ENCODE results near the gene MAP4. TPM values are rescaled to one million over a fixed set of nuclear protein-coding genes. Genes with fewer than 3 reads are reported as not detected.

The MAP4 gene
- total RNA-seq, 1 donor from 2014 or later = 319 TPM

DNA sequence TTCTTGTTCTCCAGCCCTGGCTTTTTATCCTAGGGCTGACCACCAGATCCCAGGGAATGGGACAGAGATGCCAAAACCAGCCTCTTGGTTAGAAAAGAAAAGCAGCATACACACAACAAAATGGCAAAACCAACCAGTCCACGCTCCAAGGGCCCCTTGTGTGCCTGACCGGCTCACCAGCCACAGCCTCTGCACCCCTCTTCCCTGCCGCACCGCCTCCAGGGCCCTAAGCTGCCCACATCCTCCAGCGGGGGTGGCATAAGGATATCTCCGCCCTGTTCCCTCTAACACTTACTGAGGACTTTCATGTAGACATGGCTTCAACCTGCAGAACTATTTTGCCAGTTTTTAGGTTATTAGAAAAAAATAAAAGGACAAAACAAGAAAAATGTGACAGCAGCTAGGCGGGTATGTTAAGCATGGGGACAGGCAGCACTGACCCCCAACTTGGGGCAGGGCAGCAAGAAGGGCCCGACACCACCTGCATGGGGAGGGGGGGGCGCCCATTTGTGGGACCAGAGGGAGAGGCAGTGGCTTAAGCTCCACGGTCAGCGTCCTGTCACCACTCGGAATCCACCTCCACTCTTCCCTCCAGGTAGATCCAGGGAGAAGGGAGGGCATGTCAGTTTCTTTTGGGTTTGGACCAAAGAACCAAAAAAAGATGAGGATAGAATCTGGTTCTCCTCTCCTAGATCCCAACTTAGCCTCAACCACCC lies 164.2 kb downstream of the MAP4 start:
- Mint-ChIP-seq H3K4me1 (ENCODE audit: low read depth, unreplicated experiment) (no peaks in the 10 kb centered on the region), H3K9me3 (ENCODE audit: unreplicated experiment) (peaks cover 19% of the 10 kb centered on the region), H3K4me3 (ENCODE audit: unreplicated experiment) (no peak overlapping the region), H3K27me3 (ENCODE audit: unreplicated experiment) (peaks cover 17% of the 10 kb centered on the region), H3K27ac (ENCODE audit: unreplicated experiment) (no peak overlapping the region), H3K36me3 (ENCODE audit: unreplicated experiment) (no peaks in the 10 kb centered on the region)
- TF ChIP-seq, protein P1, sequence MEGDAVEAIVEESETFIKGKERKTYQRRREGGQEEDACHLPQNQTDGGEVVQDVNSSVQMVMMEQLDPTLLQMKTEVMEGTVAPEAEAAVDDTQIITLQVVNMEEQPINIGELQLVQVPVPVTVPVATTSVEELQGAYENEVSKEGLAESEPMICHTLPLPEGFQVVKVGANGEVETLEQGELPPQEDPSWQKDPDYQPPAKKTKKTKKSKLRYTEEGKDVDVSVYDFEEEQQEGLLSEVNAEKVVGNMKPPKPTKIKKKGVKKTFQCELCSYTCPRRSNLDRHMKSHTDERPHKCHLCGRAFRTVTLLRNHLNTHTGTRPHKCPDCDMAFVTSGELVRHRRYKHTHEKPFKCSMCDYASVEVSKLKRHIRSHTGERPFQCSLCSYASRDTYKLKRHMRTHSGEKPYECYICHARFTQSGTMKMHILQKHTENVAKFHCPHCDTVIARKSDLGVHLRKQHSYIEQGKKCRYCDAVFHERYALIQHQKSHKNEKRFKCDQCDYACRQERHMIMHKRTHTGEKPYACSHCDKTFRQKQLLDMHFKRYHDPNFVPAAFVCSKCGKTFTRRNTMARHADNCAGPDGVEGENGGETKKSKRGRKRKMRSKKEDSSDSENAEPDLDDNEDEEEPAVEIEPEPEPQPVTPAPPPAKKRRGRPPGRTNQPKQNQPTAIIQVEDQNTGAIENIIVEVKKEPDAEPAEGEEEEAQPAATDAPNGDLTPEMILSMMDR (IDR thresholded peaks at IDR 0.05; ENCODE audit: partially characterized antibody, unreplicated experiment) = no peak
- no peak for DNase-seq

DNA sequence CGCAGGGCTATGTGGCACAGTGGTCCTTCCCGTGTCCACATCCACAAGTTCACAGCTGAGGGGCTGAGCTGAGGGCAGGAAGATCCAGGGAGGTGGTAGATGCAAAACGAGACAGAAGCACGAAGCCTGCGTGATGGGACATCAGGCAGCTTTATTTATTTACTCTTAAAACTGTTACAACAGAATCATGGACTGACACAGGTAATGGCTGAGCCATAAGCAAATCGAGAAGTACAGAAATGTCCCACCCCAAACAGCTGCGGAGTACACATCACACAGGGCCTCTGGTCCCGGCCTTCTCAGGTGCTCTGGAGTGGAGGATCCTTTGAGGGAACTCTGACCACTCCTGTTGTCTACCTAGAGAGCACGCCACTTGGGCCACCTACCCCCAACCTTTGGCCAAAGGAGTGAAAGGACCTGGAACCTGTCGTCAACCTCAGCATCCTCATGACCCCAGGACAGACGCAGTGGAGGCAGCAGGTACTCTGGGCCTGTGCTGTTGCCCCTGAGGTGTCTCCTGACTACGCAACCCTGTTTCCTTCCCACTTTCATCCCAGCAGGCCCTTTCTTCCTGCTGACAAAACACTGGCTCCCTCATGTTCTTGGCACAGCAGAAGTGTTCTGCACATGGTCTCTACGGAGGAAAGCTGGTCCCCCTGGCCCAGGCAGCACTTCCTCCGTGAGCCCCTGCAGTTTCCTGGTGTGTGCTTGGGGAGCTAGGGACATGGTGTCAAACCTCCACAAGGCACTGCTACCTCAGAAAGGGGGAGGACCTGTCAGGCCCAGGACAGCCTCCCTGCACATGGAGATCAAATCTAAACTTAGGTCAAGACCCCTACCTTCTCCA lies 165.4 kb downstream of the MAP4 start:
- no peaks in the 10 kb centered on the region for H3K36me3 Mint-ChIP-seq (ENCODE audit: unreplicated experiment)
- no peak overlapping the region for H3K27ac Mint-ChIP-seq (ENCODE audit: unreplicated experiment)
- H3K9me3 Mint-ChIP-seq (ENCODE audit: unreplicated experiment) = peaks cover 13% of the 10 kb centered on the region
- H3K4me1 Mint-ChIP-seq (ENCODE audit: low read depth, unreplicated experiment) = no peaks in the 10 kb centered on the region
- no peak for DNase-seq
- TF ChIP-seq, protein P1 (IDR thresholded peaks at IDR 0.05; ENCODE audit: partially characterized antibody, unreplicated experiment) = no peak
- no peak overlapping the region for H3K4me3 Mint-ChIP-seq (ENCODE audit: unreplicated experiment)
- peaks cover 14% of the 10 kb centered on the region for H3K27me3 Mint-ChIP-seq (ENCODE audit: unreplicated experiment)

- Mint-ChIP-seq H3K36me3 (ENCODE audit: unreplicated experiment) (no peaks in the 10 kb centered on the region), H3K9me3 (ENCODE audit: unreplicated experiment) (peaks cover 11% of the 10 kb centered on the region), H3K4me1 (ENCODE audit: low read depth, unreplicated experiment) (no peaks in the 10 kb centered on the region), H3K4me3 (ENCODE audit: unreplicated experiment) (no peak overlapping the region), H3K27me3 (ENCODE audit: unreplicated experiment) (peaks cover 14% of the 10 kb centered on the region), H3K27ac (ENCODE audit: unreplicated experiment) (no peak overlapping the region)
- no peak for DNase-seq
- TF ChIP-seq, protein P1 (IDR thresholded peaks at IDR 0.05; ENCODE audit: partially characterized antibody, unreplicated experiment) = peak; percentile 47
Measured at GRCh38 chr3:47849699-47850563, 166.3 kb downstream of the MAP4 start.

DNA sequence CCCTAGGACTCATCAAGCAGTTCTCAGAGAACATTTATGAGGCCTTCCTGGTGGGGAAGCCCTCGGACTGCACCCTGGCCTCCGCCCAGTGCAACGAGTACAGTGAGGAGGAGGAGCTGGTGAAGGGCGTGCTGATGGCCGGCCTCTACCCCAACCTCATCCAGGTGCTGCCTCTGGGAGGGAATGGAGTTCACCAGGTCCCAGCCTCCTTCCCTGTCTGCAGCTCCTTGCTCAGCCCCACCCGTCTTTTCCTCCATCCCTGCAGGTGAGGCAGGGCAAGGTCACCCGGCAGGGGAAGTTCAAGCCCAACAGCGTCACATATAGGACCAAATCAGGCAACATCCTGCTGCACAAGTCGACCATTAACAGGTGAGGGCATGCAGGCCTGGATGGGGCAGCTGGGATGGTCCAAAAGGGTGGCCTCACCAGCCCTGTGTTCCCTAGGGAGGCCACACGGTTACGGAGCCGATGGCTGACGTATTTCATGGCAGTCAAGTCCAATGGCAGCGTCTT lies 167.0 kb downstream of the MAP4 start:
- TF ChIP-seq, protein P1 (IDR thresholded peaks at IDR 0.05; ENCODE audit: partially characterized antibody, unreplicated experiment) = no peak
- Mint-ChIP-seq H3K27me3 (ENCODE audit: unreplicated experiment) (peaks cover 17% of the 10 kb centered on the region), H3K36me3 (ENCODE audit: unreplicated experiment) (no peaks in the 10 kb centered on the region), H3K4me1 (ENCODE audit: low read depth, unreplicated experiment) (no peaks in the 10 kb centered on the region), H3K4me3 (ENCODE audit: unreplicated experiment) (no peak overlapping the region), H3K9me3 (ENCODE audit: unreplicated experiment) (peaks cover 10% of the 10 kb centered on the region), H3K27ac (ENCODE audit: unreplicated experiment) (no peak overlapping the region)
- DNase-seq = no peak

Data from glutamatergic neuron (in vitro differentiated cells).